Pulmonary artery endothelial cell (primary cell): ENCODE measurements around the gene RASAL2. TPM values are rescaled to one million over a fixed set of nuclear protein-coding genes. Genes with fewer than 3 reads are reported as not detected.
"Not testable (repeated sequence)": the region's sequence is repeated elsewhere in the genome, so short reads cannot be mapped to it uniquely, and the experiment has no call there.

Source experiments
- DNase-seq: peaks from one replicate; pipeline ENCODE4 v3.0.0-alpha.2; 2011; ENCODE audit warnings: low read depth, low spot score
- total RNA-seq: library from RNA; depleted of rRNA; stranded (reverse); fragments of >200 nt; gene quantifications from 2 replicates; pipeline ENCODE4 v1.2.3, GENCODE V29; 2014

Gene RASAL2
- total RNA-seq, 1 donor from 2014 or later, result 13.5 TPM

DNA sequence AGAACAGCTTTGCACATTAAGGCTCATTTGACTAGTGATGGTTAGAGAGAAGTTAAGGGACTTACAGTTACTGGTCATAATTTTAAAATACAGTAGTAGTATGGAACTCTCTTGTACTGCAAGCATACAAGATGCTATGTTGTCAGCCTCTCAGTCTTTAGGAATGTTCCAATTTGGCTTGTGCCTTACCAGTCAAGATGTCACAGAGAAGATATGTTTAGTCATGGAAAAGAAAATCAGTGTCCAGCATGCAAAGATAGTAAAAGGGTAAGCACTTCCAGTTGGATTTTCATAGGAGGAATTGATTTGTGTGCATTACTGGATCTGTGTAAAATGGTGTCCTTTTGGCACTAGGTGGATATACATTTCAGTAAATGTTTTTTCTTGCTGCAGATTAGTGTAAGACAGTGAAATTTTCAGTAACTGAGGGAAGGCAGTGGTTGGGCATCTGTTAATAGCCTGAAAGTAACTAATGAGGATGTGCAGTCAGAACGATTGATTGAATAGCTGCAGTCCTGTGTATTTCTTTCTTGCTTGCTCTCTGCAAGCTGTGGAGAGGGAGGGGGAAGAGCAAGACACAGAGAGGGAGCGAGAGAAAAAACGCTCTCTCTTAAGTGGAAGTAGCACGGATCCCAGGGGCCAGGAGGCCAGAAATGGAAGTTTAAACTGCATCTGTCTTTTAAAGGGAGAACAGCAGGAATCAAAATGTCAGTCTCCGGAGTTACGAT lies 294.7 kb downstream of the RASAL2 start:
- DNase-seq, result no peak

DNA sequence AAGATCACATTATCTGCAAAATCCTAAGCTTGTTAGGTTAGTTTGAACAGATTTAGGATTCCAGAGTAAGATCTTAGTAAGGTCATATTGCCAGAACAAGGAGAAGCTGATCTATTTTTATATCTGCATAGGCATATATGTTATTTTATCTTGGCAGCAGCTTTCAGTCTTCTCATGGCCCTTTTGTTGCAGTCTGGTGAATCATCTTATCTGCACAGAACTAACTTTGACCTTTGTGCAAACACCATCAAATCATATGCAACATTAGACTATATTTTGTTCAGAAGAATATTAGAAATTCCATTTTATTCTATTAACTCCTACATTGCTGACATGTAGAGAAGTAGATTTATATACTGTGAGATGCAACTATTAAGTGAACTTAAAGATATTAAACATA lies 295.5 kb downstream of the RASAL2 start:
- no peak for DNase-seq

DNA sequence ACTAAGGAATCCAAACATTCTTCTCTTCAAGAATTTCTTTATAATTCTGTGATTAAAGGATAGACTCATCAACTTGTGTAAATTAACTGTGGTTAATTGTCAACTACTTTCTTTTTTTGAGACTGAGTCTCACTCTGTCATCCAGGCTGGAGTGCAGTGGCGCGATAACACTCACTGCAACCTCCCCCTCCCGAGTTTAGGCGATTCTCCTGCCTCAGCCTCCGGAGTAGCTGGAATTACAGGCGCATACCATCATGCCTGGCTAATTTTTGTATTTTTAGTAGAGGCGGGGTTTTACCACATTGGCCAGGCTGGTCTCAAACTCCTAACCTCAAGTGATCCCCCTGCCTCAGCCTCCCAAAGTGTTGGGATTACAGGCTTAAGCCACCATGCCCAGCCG lies 296.4 kb downstream of the RASAL2 start:
- not testable (repeated sequence) for DNase-seq

DNA sequence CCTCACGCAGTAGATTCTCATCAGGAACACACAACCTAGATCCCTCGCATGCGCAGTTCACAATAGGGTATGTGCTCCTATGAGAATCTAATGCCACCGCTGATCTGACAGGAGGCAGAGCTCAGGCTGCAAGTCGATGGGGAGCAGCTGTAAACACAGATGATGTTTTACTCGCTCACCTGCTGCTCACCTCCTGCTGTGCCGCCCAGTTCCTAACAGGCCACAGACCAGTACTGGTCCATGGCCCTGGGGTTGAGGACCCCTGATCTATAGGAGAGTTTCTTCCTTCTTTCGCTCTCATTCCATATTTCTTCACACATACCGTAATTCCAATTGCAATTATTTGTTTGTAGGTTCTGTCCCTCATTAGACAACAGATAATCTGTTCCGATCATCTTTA lies 299.5 kb downstream of the RASAL2 start:
- DNase-seq, result no peak

DNA sequence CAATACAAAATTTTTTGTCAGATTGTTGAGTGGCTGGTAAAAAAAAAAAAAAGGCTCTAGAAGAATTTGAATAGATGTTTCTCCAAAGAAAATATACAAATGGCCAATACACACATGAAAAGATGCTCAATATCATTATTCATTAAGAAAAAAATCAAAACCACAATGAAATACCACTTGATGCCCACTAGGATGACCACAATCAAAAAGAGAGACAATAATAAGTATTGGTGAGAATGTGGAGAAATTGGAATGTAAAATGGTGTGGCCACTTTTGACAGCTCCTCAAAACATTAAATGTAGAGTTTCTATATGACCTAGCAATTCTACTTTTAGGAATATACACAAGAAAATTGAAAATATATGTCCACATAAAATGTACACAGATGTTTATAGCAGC lies 302.9 kb downstream of the RASAL2 start:
- no peak for DNase-seq

DNA sequence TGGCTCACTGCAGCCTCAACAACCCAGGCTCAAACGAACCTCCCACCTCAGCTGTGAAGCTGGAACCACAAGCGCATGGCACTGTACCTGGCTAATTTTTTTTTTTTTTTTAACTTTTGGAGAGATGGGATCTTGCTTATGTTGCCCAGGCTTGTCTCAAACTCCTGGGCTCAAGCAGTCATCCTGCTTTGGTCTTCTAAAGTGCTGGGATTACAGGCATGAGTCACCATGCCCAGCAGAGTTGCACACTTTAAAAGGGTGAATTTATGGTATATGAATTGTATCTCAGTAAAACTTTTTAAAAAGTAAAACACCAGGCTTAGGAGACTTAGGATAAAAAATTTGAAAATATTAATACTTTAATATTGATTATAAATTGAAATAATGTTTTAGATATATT lies 303.8 kb downstream of the RASAL2 start:
- DNase-seq, result no peak

DNA sequence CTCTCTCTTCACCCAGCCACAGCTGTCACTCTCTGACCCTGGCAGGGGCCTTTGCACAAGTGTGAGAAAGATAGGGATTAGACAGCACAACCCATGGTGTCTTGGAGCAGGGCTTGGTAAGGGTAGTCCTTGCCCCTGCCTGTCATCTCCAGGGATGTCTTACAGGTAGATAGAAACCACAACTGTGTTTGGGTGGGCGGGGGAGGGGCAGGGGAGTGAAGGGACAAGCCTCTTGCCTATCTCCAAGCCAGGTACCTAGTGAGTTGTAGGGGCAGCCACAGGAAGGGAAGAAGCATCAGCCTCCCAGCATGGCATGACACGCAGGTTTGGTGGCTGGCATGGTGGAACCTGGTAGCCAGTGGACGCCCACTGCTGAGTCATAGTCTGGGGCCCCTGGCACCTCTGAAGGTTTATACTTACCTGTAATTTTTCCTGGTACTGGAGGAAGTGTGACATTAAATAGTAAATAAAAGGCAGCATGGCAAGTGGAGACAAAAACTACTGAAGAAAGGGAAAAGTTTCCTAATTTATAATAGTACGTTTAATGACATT lies 305.3 kb downstream of the RASAL2 start:
- DNase-seq, result no peak

DNA sequence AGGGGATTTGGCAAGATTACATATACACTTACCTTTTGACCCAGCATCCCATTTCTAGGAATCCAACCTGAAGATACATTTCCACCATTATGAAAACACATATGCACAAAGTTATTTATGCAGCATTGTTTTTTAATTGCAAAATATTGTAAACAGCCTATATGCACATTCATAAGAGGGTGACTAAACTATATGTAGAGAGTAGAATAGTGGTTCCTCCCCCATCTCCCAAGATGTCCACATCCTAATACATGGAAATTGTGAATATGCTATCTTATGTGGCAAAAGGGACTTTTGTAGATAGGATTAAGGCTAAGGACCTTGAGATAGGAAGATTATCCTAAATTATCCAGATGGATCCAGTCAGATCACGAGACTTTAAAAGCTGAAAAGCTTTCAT lies 311.2 kb downstream of the RASAL2 start:
- no peak for DNase-seq

DNA sequence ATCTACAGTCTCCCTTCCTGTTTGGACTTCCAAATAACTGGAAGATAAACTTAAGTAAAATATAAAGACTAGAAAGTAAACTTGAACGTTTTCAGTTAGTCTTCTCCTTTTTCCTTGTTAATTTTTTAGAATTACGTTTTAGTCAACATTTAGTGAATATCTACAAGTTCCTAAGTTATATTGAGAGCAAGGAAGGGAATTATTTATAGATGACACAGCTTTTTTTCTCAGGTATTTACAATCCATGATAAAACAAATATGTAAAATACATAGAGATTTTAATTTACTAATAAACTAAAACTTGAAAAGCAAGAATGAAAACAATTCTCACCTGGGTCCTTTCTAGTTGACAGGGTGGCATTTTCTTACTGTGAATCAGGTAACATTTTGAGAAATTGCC lies 313.3 kb downstream of the RASAL2 start:
- no peak for DNase-seq

DNA sequence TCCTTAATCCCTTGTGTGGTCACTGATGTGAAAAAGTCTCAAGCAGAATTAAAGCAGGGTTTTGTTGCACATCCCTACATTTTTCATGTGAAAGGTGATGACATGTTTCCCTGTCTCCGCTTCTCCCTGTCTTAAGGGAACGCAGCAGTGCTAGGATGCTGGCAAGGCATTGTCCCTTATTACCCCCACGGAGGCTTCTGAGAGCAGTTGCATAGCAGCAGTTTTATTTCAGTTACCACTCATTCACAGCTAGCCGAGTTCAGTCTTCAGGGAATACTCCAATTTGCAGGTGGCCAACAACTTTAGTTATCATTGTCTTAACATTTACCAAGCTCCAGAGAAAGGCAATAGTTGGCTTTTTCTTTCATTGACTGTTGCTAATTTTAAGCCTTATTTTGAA lies 313.8 kb downstream of the RASAL2 start:
- DNase-seq, result no peak

DNA sequence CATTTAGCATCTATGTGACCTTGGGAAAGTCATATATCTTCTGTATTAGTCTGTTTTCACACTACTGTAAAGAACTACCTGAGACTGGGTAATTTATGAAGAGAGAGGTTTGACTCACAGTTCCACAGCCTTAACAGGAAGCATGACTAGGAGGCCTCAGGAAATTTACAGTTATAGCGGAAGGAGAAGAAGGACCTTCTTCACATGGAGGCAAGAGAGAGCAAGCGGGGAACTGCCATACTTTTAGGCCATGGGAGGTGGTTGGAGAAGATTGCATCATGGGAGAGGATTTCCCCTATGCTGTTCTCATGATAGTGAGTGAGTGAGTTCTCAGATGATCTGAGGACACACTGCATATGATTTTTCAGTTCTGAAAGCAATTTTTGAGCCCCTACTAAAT lies 315.0 kb downstream of the RASAL2 start:
- peak; percentile 24 for DNase-seq

DNA sequence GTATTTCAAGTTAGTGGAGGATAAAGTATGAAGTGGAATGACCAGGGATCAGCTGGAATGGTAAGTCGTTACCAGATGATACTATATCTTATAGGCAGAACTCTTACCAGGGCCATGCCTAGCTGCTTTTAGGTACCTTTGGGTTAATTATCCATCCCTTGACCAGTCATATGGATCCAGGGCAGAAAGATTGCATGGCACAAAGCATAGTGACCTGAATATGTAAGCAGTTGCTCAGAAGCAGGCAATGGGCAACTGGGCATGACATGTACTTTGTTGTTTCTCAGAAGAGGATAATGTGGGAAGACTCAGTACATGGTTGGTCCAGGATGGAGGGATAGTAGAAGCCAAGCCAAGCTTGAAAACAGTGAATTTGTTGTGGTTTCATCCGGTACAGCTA lies 315.6 kb downstream of the RASAL2 start:
- no peak for DNase-seq

DNA sequence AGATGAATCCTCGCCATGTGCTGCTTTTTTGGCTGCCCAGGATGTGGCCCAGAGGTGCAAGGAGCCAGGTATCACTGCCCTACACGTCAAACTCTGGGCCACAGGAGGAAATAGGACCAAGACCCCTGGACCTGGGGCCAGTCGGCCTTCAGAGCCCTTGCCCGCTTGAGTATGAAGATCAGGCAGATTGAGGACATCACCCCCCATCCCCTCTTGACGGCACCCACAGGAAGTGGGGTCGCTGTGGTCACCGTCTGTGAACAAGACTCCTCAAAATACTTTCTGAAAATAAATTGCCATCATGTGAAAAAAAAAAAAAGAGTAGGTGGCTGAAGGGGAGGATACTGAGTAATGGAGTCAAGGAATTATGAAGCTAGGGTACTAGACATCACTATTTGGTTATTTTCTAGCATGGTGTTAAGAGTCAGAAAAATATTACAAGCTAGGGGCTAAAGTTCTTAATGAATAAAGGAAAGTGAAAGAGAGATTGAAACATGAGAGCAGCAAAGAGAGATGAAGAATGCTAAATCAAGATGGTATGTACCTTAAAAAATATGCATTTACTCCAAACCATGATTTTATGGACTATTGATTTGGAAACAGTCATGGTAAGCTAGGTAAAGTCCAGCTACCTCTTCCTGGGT lies 318.0 kb downstream of the RASAL2 start:
- no peak for DNase-seq

DNA sequence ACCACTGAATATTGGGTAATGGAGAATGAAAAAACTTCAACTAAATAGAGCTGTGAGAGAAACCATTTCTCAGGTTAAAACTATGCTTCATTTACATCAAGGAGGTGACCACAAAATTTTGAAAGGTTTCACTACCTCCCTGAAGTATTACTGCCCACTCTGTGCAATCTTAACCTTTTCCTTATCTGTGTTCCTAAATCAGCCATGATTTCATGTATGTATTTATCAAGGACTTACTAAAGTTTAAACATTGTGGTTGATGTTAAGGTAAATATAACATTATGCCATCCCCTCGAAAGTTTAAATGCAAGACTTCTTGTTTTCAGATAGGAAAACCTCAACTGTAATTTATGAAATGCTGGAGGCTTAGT lies 318.5 kb downstream of the RASAL2 start:
- no peak for DNase-seq

DNA sequence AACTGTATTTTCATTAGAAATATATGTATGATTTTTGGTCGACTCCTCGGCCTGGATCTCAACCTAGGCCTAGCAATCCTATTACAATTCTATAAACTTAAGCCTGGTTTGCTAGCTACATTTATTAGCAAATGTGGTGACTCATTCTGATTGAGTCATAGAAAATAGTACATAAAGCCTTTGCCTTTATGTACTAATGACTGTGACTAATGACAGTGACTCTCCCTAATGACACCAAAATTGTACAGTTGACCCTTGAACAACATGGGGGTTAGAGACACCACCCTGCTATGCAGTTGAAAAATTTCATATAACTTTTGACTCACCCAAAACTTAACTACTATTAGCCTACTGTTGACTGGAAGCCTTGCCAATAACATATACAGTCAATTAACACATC lies 324.0 kb downstream of the RASAL2 start:
- DNase-seq, result no peak

DNA sequence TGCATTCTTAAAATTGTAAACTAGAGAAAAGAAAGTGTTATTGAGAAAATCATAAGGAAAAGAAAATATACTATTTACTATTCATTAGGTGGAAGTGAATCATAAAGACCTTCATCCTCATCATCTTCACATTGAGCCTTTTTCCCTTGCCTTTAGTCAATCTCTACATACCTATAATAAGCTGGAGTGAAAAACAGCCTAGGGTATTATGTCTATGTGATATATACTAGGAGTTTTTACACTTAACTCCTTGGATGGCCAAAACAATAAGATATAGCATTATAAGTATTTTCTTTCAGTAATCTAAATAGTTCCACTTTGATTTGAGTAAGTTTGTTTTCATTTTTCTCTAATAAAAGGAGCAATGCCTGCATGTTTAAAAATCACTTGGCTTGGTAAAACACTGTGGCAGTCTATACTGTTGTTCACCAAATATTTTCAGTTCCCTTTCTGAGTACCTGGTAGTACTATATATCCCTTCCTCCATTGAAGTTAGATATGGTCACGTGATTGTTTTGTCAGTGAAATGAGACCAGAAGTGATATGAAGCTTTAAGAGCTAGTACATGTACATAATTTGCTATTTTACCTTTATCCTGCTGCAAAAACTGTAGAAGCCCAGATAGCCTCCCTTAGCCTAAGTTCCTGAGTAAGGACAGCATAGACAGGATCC lies 324.5 kb downstream of the RASAL2 start:
- DNase-seq, result no peak

DNA sequence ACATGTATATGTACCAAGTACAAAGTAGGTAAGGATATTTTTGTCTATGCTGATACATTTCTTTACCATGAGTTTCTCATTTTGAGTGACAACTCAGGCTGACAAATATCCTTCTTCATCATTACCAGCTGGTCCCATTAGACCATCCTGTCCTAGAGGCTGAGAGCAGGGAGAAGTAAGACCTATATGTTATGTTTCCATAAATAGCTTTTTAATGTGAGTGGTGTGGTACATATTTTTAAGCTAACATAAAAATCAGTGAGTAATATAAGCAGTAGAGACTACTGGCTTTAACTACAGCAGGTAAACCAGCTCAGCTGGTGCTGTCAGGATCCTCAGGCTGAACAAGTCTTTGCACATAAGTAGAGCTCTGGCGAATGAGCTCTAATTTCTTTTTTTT lies 340.5 kb downstream of the RASAL2 start:
- DNase-seq, result no peak

DNA sequence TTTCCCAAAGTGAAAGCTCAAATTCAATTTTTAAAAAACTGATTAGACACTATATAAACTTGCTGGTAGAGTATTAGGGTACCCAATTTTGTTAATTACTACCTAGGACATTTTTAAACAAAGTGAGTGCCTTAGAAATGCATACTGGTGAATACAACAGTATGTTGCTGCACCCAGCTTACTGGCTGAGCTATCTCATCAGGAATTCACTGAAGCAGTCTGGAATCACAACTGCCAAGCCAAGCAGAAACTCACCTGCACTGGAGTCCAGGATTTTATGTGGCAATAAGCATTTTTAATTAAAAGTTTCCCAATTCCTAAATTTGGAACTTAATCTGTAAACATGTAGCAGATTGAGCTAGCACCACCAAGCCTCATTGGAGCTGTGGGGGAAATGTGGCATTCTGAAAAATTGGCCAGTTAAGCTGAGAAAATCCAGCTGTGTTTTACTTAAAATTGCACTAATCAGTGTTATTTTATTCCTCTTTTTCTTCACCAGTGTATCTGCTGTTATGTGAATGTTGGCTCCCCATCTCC lies 341.1 kb downstream of the RASAL2 start:
- no peak for DNase-seq

DNA sequence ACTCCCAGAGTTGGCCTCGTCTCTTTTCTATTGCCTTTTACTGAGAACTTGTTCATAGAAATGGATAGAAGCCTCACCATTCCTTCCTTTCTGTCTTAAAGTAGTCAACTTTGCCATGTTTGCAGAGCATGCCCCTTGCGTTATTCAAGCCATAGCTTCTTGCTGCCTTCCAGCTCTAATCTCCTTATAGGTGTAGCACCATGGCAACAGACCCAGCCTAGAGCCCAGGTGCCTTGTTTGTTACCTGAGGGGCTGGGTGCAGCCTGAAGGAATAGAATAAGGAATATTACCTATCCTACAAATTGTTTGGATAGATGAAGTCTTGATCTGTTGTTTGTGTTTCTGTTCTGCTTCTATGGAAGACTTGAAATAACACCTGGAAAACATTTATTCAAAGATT lies 343.0 kb downstream of the RASAL2 start:
- no peak for DNase-seq

DNA sequence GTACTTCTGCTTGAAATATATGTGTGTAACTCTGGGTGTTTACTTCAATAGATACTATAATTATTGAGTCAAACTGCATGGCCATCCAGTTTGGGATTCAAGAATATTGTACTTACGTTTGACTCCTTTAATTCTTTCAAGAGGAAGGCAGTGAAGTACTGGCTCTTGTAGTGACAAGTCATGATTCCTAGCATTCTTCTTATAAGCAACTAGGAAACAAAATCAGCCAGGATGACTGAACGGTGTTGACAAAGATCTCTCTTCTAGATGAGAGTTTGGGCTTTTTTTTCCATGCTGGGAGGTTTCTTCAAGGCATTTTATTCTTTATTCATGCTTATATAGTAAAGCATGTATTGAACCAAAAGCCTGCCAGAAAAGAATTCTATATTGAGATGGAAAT lies 344.5 kb downstream of the RASAL2 start:
- DNase-seq, result no peak

DNA sequence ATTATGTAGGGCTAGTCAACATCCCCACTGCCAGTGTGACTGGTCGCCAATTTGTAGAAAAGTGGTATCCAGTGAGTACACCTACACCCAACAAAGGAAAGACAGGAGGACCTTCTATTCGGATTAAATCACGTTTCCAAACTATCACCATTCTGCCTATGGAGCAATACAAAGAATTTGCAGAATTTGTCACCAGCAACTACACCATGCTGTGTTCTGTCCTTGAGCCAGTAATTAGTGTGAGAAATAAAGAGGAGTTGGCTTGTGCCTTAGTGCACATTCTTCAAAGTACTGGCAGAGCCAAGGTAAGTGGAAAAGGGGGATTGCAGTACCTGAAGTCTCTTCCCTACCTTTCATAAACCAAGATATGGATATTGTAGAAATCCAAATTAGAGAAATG lies 349.0 kb downstream of the RASAL2 start:
- DNase-seq, result no peak

DNA sequence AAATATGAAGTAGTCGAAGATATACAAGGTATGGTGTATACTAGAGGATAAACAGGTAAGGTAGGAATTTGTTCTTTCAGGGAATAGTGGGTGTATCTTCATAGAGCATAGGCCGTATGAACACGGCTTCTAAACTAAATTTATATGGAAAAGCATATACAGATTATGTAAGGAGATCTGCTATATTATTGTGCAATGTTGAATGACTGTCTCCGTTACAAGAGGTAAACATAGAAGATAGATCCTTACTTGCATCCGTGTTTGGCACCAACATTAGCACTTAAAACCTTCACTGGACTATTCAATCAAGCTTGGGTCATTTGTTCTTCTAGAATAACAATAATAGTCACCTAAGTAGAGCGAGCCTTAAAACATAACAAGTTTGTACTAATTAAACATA lies 357.0 kb downstream of the RASAL2 start:
- DNase-seq, result no peak
